Adrenal gland (tissue), 12 donors: Measurements from ENCODE around the gene ANKRD62. TPM values are rescaled to one million over a fixed set of nuclear protein-coding genes. Genes with fewer than 3 reads are reported as not detected.

Experiments used
- DNase-seq, 7 donors: peaks; one replicate each; pipeline ENCODE4 v3.0.0-alpha.2; 2019 to 2020
- H3K27ac ChIP-seq, 5 donors: fragments of 200-600 bp; sonication (generic) in 4 of 5; 1 replicate in 3 of 5; 2 replicates in 2 of 5; pipeline versions ENCODE4 v1.5.1 to v1.8.0; 2016 to 2020; ENCODE audit warnings: mild to moderate bottlenecking in 1 of 5
- H3K27me3 ChIP-seq: fragments of 200-600 bp; 2 replicates; pipeline ENCODE4 v1.8.0; 2021
- H3K36me3 ChIP-seq, 2 donors: fragments of 200-600 bp; replicated peaks in 1 of 2; 1 replicate in 1 of 2; 2 replicates in 1 of 2; pipeline versions ENCODE4 v1.5.1 to v1.8.0; 2018 to 2022
- H3K4me1 ChIP-seq, 2 donors: fragments of 200-600 bp; replicated peaks in 1 of 2; 1 replicate in 1 of 2; 2 replicates in 1 of 2; pipeline versions ENCODE4 v1.5.1 to v1.8.0; 2018 to 2021
- H3K4me3 ChIP-seq, 4 donors: fragments of 200-600 bp; sonication (generic) in 3 of 4; one replicate each; pipeline ENCODE4 v1.5.1; 2016 to 2018
- H3K9me3 ChIP-seq, 3 donors: fragments of 200-600 bp; sonication (generic) in 1 of 3; replicated peaks in 1 of 3; 1 replicate in 2 of 3; 2 replicates in 1 of 3; pipeline versions ENCODE4 v1.5.1 to v1.8.0; 2016 to 2021
- WGBS, 4 donors: extraction: QIAGEN DNeasy Blood & Tissue Kit in 2 of 4; methylation state at CpG; one replicate each; pipeline versions ENCODE4 v1.1.5 to v1.1.7; 2013 to 2017; 5-methylcytosine and 5-hydroxymethylcytosine counted together
- intact Hi-C, 2 donors: fragments of 100-400 bp; cut with DNase I; formaldehyde crosslinking; loops; one replicate each; pipeline versions ENCODE4 v1.14.1 to v1.15.0; 2022 to 2023
- polyA plus RNA-seq, 3 donors: library from polyadenylated mRNA; stranded (reverse); fragments of 200-250 nt in 2 of 3; fragments of 350-450 nt in 1 of 3; fragmentation: Illumina TruSeq in 1 of 3; extraction: RNeasy Lipid Tissue Mini Kit (QIAGEN cat#74804) in 1 of 3; gene quantifications; one replicate each; pipeline ENCODE4 v1.2.3, GENCODE V29; 2013 to 2014
- small RNA-seq, 2 donors: library from RNA; depleted of rRNA; stranded (forward); fragments of <200 nt; gene quantifications; one replicate each; pipeline ENCODE3, GENCODE V24; 2016
- total RNA-seq, 9 donors: library from RNA; depleted of rRNA in 4 of 9; stranded (reverse); fragments of >200 nt in 4 of 9; fragments of 120-200 nt in 1 of 9; fragmentation: NEBNext Ultra II Directional in 1 of 9; extraction: Animal tissue kit (Norgen Biotek cat#: 25700) in 1 of 9; gene quantifications; one replicate each; pipeline versions ENCODE4 v1.1.0 to v1.2.4, GENCODE V29; 2013 to 2023
- TF ChIP-seq, protein P1 (sequence below), 6 experiments: fragments of 450-650 bp in 4 of 6; fragments of 200-600 bp in 2 of 6; sonication (generic) in 1 of 6; IDR thresholded peaks; 1 replicate in 5 of 6; 2 replicates in 1 of 6; pipeline versions ENCODE4 v1.5.1 to v1.8.0; 2016 to 2021; ENCODE audit warnings: antibody characterized with exemption in 6 of 6, mild to moderate bottlenecking in 2 of 6, moderate library complexity in 1 of 6
- donor health status: healthy with polysubstance abuse.
- donor health status: Bipolar disorder and iron deficiency.
- donor health status: DM: yes; HTN: yes; CAD: no.
- donor health status: DM: no; HTN: no; CAD: no.
- donor health status: DM: no; HTN: no; CAD: no.
- donor health status: DM: yes; HTN: yes; CAD: no.

Gene ANKRD62
- total and polyA plus RNA-seq, 12 donors, result not detected

DNA sequence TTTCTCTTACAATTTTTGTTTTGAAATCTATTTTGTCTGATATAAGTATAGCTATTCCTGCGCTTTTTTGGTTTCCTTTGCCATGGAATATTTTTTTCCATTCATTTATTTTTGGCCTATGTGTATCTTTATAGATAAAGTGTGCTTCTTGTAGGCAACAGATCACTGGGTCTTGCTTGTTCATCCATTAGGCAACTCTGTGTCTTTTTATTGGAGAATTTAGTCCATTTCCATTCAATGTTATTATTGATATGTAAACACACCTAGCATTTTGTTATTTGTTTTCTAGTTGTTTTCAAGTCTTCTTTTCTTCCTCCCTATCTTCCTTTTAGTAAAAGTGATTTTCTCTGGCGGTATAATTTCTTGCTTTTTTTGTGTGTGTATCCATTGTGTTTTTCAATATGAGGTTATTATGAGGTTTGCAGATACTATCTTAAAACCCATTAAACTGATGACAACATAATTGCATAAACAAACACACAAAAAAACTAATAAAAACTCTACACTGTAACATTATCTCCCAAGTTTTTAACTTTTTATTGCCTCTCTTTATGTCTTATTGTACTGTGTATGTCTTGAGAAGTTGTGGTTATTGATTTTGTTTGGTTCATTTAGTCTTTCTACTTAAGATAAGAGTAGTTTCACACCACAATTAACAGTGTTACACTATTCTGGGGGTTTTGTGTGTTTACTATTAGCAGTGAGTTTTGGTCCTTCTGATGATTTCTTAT lies 71.6 kb downstream of the ANKRD62 start:
- TF ChIP-seq, protein P1, sequence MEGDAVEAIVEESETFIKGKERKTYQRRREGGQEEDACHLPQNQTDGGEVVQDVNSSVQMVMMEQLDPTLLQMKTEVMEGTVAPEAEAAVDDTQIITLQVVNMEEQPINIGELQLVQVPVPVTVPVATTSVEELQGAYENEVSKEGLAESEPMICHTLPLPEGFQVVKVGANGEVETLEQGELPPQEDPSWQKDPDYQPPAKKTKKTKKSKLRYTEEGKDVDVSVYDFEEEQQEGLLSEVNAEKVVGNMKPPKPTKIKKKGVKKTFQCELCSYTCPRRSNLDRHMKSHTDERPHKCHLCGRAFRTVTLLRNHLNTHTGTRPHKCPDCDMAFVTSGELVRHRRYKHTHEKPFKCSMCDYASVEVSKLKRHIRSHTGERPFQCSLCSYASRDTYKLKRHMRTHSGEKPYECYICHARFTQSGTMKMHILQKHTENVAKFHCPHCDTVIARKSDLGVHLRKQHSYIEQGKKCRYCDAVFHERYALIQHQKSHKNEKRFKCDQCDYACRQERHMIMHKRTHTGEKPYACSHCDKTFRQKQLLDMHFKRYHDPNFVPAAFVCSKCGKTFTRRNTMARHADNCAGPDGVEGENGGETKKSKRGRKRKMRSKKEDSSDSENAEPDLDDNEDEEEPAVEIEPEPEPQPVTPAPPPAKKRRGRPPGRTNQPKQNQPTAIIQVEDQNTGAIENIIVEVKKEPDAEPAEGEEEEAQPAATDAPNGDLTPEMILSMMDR (IDR thresholded peaks at IDR 0.05), result no peak
- Histone ChIP-seq H3K4me3 (no peak overlapping the region), H3K27me3 (no peaks in the 10 kb centered on the region), H3K36me3 (no peaks in the 10 kb centered on the region), H3K4me1 (no peaks in the 10 kb centered on the region), H3K27ac (no peak overlapping the region), H3K9me3 (no peaks in the 10 kb centered on the region)
- intact Hi-C loops, result no loop called here
- WGBS, 4 donors, result 85 to 96% (median 91%) methylated on average over 2 of the region's 2 CpGs
- DNase-seq, result no peak

Small RNA genes within 50 kb of the gene (small RNA-seq; reads per million reads assigned to genes)
- gene RNU6-324P, result 0 reads per million in 2 donors

Other genes with a start within 250 kb of the ANKRD62 start
- 10 to 100 TPM; 37.8 to 52.2 (median 42.8) TPM for gene CHMP1B, start 242.4 kb upstream of the ANKRD62 start, total RNA-seq
- gene CHMP1B, start 242.4 kb upstream of the ANKRD62 start, polyA plus RNA-seq, result 10 to 100 TPM; 17.5 to 52.6 (median 29.1) TPM
- gene MPPE1, start 185.5 kb upstream of the ANKRD62 start, total RNA-seq, result 10 to 100 TPM; 17.0 to 44.7 (median 33.0) TPM
- 10 to 100 TPM; 23.1 to 29.7 (median 24.0) TPM for gene MPPE1, start 185.5 kb upstream of the ANKRD62 start, polyA plus RNA-seq
- gene IMPA2, start 112.3 kb upstream of the ANKRD62 start, total RNA-seq, result 10 to 100 TPM; 18.0 to 41.3 (median 21.3) TPM
- 10 to 100 TPM in 1 of 3 donors, 1 to 10 TPM in 2; 7.9 to 11.0 (median 9.6) TPM for gene IMPA2, start 112.3 kb upstream of the ANKRD62 start, polyA plus RNA-seq
- 1 to 10 TPM in 3 of 9 donors, under 1 TPM in 4, not detected in 2; 0.11 to 1.2 (median 0.84) TPM for gene CIDEA, start 160.5 kb downstream of the ANKRD62 start, total RNA-seq
- gene CIDEA, start 160.5 kb downstream of the ANKRD62 start, polyA plus RNA-seq, result 10 to 100 TPM in 1 of 3 donors, under 1 TPM in 2; 0.33 to 18.5 (median 0.80) TPM
- 10 to 100 TPM; 15.7 to 90.8 (median 37.4) TPM for gene TUBB6, start 214.4 kb downstream of the ANKRD62 start, total RNA-seq
- gene TUBB6, start 214.4 kb downstream of the ANKRD62 start, polyA plus RNA-seq, result 10 to 100 TPM; 26.6 to 82.9 (median 46.5) TPM